ENCODE data around the gene EARS2.
"Not testable (repeated sequence)": the region's sequence is repeated elsewhere in the genome, so short reads cannot be mapped to it uniquely, and the experiment has no call there.

GRCh38 chr16:23510915-23511270, 46.3 kb downstream of the EARS2 start:
- TF ChIP-seq POLR2A, CTCF (IDR thresholded peaks at IDR 0.05): not testable (repeated sequence)
